Natural killer cell treated with Interleukin-12 subunit alpha and Interleukin-12 subunit beta and Interleukin-15 and Interleukin-18, amount 100 ng/mL, for 72 hours (primary cell): Measurements from ENCODE around the gene CHST13. TPM values are rescaled to one million over a fixed set of nuclear protein-coding genes. Genes with fewer than 3 reads are reported as not detected.

Experiments used
- ATAC-seq, 2 donors: fragments of 150-1000 bp; cut with Tn5 transposase in 1 of 2; sonication (Bioruptor Pico), chemical (Tn5 transposase) in 1 of 2; 2 replicates each; pipeline ENCODE4 v1.10.0; 2021
- DNase-seq: peaks from one replicate; pipeline ENCODE4 v3.0.0; 2022; ENCODE audit warnings: low spot score
- H3K27ac Mint-ChIP-seq, 2 donors: 1 replicate in 1 of 2; 2 replicates in 1 of 2; pipeline ENCODE4 v1.8.0; 2022; ENCODE audit warnings: mixed read lengths in 2 of 2, mild to moderate bottlenecking in 1 of 2, moderate library complexity in 1 of 2
- H3K27me3 Mint-ChIP-seq, 2 donors: 1 replicate in 1 of 2; 2 replicates in 1 of 2; pipeline ENCODE4 v1.8.0; 2022; ENCODE audit warnings: mixed read lengths in 2 of 2
- H3K36me3 Mint-ChIP-seq: one replicate; pipeline ENCODE4 v1.8.0; 2022; ENCODE audit warnings: mixed read lengths
- H3K4me1 Mint-ChIP-seq, 2 donors: 1 replicate in 1 of 2; 2 replicates in 1 of 2; pipeline ENCODE4 v1.8.0; 2022; ENCODE audit warnings: low read depth in 2 of 2, mixed read lengths in 2 of 2, mild to moderate bottlenecking in 1 of 2
- H3K4me3 Mint-ChIP-seq: one replicate; pipeline ENCODE4 v1.8.0; 2022; ENCODE audit warnings: mixed read lengths
- H3K9me3 Mint-ChIP-seq: 2 replicates; pipeline ENCODE4 v1.8.0; 2022; ENCODE audit warnings: mixed read lengths
- total RNA-seq, 2 donors: library from RNA; stranded (reverse); gene quantifications; one replicate each; pipeline ENCODE4 v1.2.3, GENCODE V29; 2022

Gene CHST13
- total RNA-seq, 2 donors from 2014 or later: 0.98 TPM; not detected in 1

- Mint-ChIP-seq H3K4me3 (no peak overlapping the region), H3K27ac (no peak overlapping the region), H3K4me1 (no peaks in the 10 kb centered on the region), H3K27me3 (peaks cover 5 to 8% of the 10 kb centered on the region in 2 donors), H3K36me3 (no peaks in the 10 kb centered on the region), H3K9me3 (no peaks in the 10 kb centered on the region)
- ATAC-seq: no peak
- DNase-seq: no peak
Observed at GRCh38 chr3:126508564-126508964, 15.4 kb upstream of the CHST13 start.

- no peaks in the 10 kb centered on the region for H3K9me3 Mint-ChIP-seq
- no peak overlapping the region for H3K27ac Mint-ChIP-seq
- ATAC-seq (no peak), DNase-seq (no peak)
- peaks cover 5 to 8% of the 10 kb centered on the region in 2 donors for H3K27me3 Mint-ChIP-seq
- no peak overlapping the region for H3K4me3 Mint-ChIP-seq
- no peaks in the 10 kb centered on the region for H3K36me3 Mint-ChIP-seq
- no peaks in the 10 kb centered on the region for H3K4me1 Mint-ChIP-seq
Observed at GRCh38 chr3:126509597-126510307, 14.2 kb upstream of the CHST13 start.

- H3K9me3 Mint-ChIP-seq: no peaks in the 10 kb centered on the region
- no peak for DNase-seq
- H3K4me3 Mint-ChIP-seq: no peak overlapping the region
- no peaks in the 10 kb centered on the region for H3K36me3 Mint-ChIP-seq
- no peak overlapping the region for H3K27ac Mint-ChIP-seq
- peaks cover 0 to 3% of the 10 kb centered on the region in 2 donors for H3K27me3 Mint-ChIP-seq
- ATAC-seq: peak; percentile 13 to 21
- no peaks in the 10 kb centered on the region for H3K4me1 Mint-ChIP-seq
Observed at GRCh38 chr3:126510308-126510910, 13.5 kb upstream of the CHST13 start.

GRCh38 chr3:126511291-126511690, 12.7 kb upstream of the CHST13 start:
- no peak overlapping the region for H3K27ac Mint-ChIP-seq
- no peaks in the 10 kb centered on the region for H3K36me3 Mint-ChIP-seq
- peaks cover 0 to under 1% of the 10 kb centered on the region in 2 donors for H3K27me3 Mint-ChIP-seq
- H3K9me3 Mint-ChIP-seq: no peaks in the 10 kb centered on the region
- ATAC-seq: no peak
- H3K4me3 Mint-ChIP-seq: no peak overlapping the region
- DNase-seq: no peak
- no peaks in the 10 kb centered on the region for H3K4me1 Mint-ChIP-seq

GRCh38 chr3:126512026-126512425, 11.9 kb upstream of the CHST13 start:
- H3K4me3 Mint-ChIP-seq: no peak overlapping the region
- no peaks in the 10 kb centered on the region for H3K36me3 Mint-ChIP-seq

GRCh38 chr3:126512916-126513650, 10.9 kb upstream of the CHST13 start:
- DNase-seq: no peak
- Mint-ChIP-seq H3K4me3 (no peak overlapping the region), H3K4me1 (no peaks in the 10 kb centered on the region), H3K36me3 (no peaks in the 10 kb centered on the region), H3K27me3 (peaks cover 0 to 3% of the 10 kb centered on the region in 2 donors), H3K9me3 (no peaks in the 10 kb centered on the region), H3K27ac (no peak overlapping the region)
- ATAC-seq: peak in 1 of 2 donors; percentile 29

More at GRCh38 chr3:126512026-126512425, 11.9 kb upstream of the CHST13 start:
- DNase-seq: no peak
- Mint-ChIP-seq H3K27ac (no peak overlapping the region), H3K9me3 (no peaks in the 10 kb centered on the region), H3K4me1 (no peaks in the 10 kb centered on the region), H3K27me3 (peaks cover 0 to 3% of the 10 kb centered on the region in 2 donors)
- no peak for ATAC-seq

GRCh38 chr3:126514161-126514560, 9.8 kb upstream of the CHST13 start:
- Mint-ChIP-seq H3K4me3 (no peak overlapping the region), H3K4me1 (no peaks in the 10 kb centered on the region), H3K27me3 (peaks cover 0 to 3% of the 10 kb centered on the region in 2 donors), H3K36me3 (no peaks in the 10 kb centered on the region), H3K27ac (no peak overlapping the region), H3K9me3 (no peaks in the 10 kb centered on the region)
- ATAC-seq: no peak
- DNase-seq: no peak

- DNase-seq (no peak), ATAC-seq (no peak)
- H3K9me3 Mint-ChIP-seq: no peaks in the 10 kb centered on the region
- peaks cover 0 to 3% of the 10 kb centered on the region in 2 donors for H3K27me3 Mint-ChIP-seq
- no peak overlapping the region for H3K4me3 Mint-ChIP-seq
- H3K27ac Mint-ChIP-seq: no peak overlapping the region
- H3K4me1 Mint-ChIP-seq: no peaks in the 10 kb centered on the region
- no peaks in the 10 kb centered on the region for H3K36me3 Mint-ChIP-seq
Observed at GRCh38 chr3:126515066-126515706, 8.8 kb upstream of the CHST13 start.

GRCh38 chr3:126516152-126516935, 7.6 kb upstream of the CHST13 start:
- Mint-ChIP-seq H3K9me3 (no peaks in the 10 kb centered on the region), H3K36me3 (no peaks in the 10 kb centered on the region), H3K4me3 (no peak overlapping the region), H3K27me3 (peaks cover 0 to 6% of the 10 kb centered on the region in 2 donors), H3K27ac (no peak overlapping the region), H3K4me1 (no peaks in the 10 kb centered on the region)
- no peak for ATAC-seq
- DNase-seq: no peak

- peaks cover under 1 to 6% of the 10 kb centered on the region in 2 donors for H3K27me3 Mint-ChIP-seq
- no peaks in the 10 kb centered on the region for H3K9me3 Mint-ChIP-seq
- no peaks in the 10 kb centered on the region for H3K4me1 Mint-ChIP-seq
- DNase-seq (no peak), ATAC-seq (no peak)
- no peak overlapping the region for H3K27ac Mint-ChIP-seq
- no peak overlapping the region for H3K4me3 Mint-ChIP-seq
- H3K36me3 Mint-ChIP-seq: no peaks in the 10 kb centered on the region
Observed at GRCh38 chr3:126516936-126517290, 7.0 kb upstream of the CHST13 start.

- Mint-ChIP-seq H3K36me3 (no peaks in the 10 kb centered on the region), H3K9me3 (no peaks in the 10 kb centered on the region), H3K4me3 (no peak within 1 kb of the TSS), H3K27ac (no peak within 1 kb of the TSS), H3K4me1 (peaks cover 0 to 5% of the 10 kb centered on the region in 2 donors), H3K27me3 (peaks cover 6 to 12% of the 10 kb centered on the region in 2 donors)
- peak in 1 of 2 donors; percentile 3 for ATAC-seq
- no peak for DNase-seq
Observed at GRCh38 chr3:126517291-126517951, 6.5 kb upstream of the CHST13 start, which contains the start of gene UROC1. UROC1 (minus strand) TSS chr3:126517773; CDS start chr3:126517719, 54 bp downstream.

GRCh38 chr3:126517986-126518778, 5.8 kb upstream of the CHST13 start:
- DNase-seq: no peak
- peaks cover 9 to 16% of the 10 kb centered on the region in 2 donors for H3K27me3 Mint-ChIP-seq
- H3K4me3 Mint-ChIP-seq: no peak overlapping the region
- no peaks in the 10 kb centered on the region for H3K9me3 Mint-ChIP-seq
- H3K4me1 Mint-ChIP-seq: peaks cover 0 to 5% of the 10 kb centered on the region in 2 donors
- H3K36me3 Mint-ChIP-seq: no peaks in the 10 kb centered on the region
- no peak for ATAC-seq
- H3K27ac Mint-ChIP-seq: no peak overlapping the region
